Uterus (tissue), 2 donors: ENCODE results near the gene TLCD4.
A peak's percentile ranks its signal among the peaks of the same experiment; 100 is the strongest.

ENCODE experiments used
- CTCF ChIP-seq, 4 experiments: fragments of 200-600 bp in 2 of 4; fragments of 450-650 bp in 2 of 4; sonication (generic) in 2 of 4; IDR thresholded peaks; one replicate each; pipeline ENCODE4 v1.5.1; 2016 to 2019; ENCODE audit warnings: antibody characterized with exemption in 4 of 4, mild to moderate bottlenecking in 2 of 4, moderate library complexity in 1 of 4
- POLR2A ChIP-seq, 2 donors: fragments of 450-650 bp; IDR thresholded peaks; one replicate each; pipeline ENCODE4 v1.6.1; 2016; ENCODE audit warnings: antibody characterized with exemption in 2 of 2, mild to moderate bottlenecking in 1 of 2, moderate library complexity in 1 of 2

- TF ChIP-seq CTCF (IDR thresholded peaks at IDR 0.05) (peak; percentile 20 to 57 (median 37)), POLR2A (IDR thresholded peaks at IDR 0.05) (no peak)
Measured at GRCh38 chr1:95084317-95085176, 32.6 kb upstream of the TLCD4 start.
